Right lobe of liver (tissue), 6 donors: Measurements from ENCODE around the gene PCYOX1L. TPM values are rescaled to one million over a fixed set of nuclear protein-coding genes. Genes with fewer than 3 reads are reported as not detected.

ENCODE experiments used
- ATAC-seq, 4 donors: fragments of 200-7000 bp; cut with Tn5 transposase; one replicate each; pipeline ENCODE4 v1.9.1; 2020; ENCODE audit warnings: mild to moderate bottlenecking in 4 of 4, moderate library complexity in 4 of 4
- DNase-seq, 3 donors: peaks; one replicate each; pipeline ENCODE4 v3.0.0-alpha.2; 2020
- H3K27ac ChIP-seq, 3 donors: fragments of 200-600 bp; one replicate each; pipeline ENCODE4 v1.8.0; 2022
- H3K27me3 ChIP-seq, 2 donors: fragments of 200-600 bp; one replicate each; pipeline ENCODE4 v1.8.0; 2022
- H3K36me3 ChIP-seq, 4 donors: fragments of 200-600 bp; sonication (generic) in 1 of 4; one replicate each; pipeline versions ENCODE4 v1.5.1 to v1.8.0; 2017 to 2022; ENCODE audit warnings: control low read depth in 1 of 4
- H3K4me1 ChIP-seq, 4 donors: fragments of 200-600 bp; sonication (generic) in 1 of 4; one replicate each; pipeline versions ENCODE4 v1.5.1 to v1.8.0; 2017 to 2022; ENCODE audit warnings: control low read depth in 1 of 4
- H3K4me3 ChIP-seq, 3 donors: fragments of 200-600 bp; one replicate each; pipeline ENCODE4 v1.8.0; 2022
- H3K9me3 ChIP-seq, 4 donors: fragments of 200-600 bp; sonication (generic) in 1 of 4; one replicate each; pipeline versions ENCODE4 v1.5.1 to v1.8.0; 2017 to 2022; ENCODE audit warnings: control low read depth in 1 of 4
- CTCF ChIP-seq, 4 donors: fragments of 200-600 bp in 3 of 4; fragments of 450-650 bp in 1 of 4; IDR thresholded peaks; one replicate each; pipeline versions ENCODE4 v1.5.1 to v1.8.0; 2016 to 2022; ENCODE audit warnings: antibody characterized with exemption in 4 of 4, mild to moderate bottlenecking in 2 of 4
- POLR2A ChIP-seq: fragments of 450-650 bp; IDR thresholded peaks from one replicate; pipeline ENCODE4 v1.6.1; 2017; ENCODE audit warnings: antibody characterized with exemption, mild to moderate bottlenecking
- WGBS: methylation state at CpG from one replicate; pipeline ENCODE4 v1.1.6; 2018; ENCODE audit warnings: low coverage, low lambda C conversion rate; ENCODE audit not compliant: insufficient coverage; ENCODE audit errors: missing lambda C conversion rate; 5-methylcytosine and 5-hydroxymethylcytosine counted together
- intact Hi-C, 2 donors: fragments of 100-400 bp; cut with DNase I; formaldehyde crosslinking; loops; one replicate each; pipeline versions ENCODE4 v1.11.2 to v1.14.1; 2022
- total RNA-seq, 6 experiments: library from RNA; depleted of rRNA in 2 of 6; stranded (reverse); fragments of >200 nt in 2 of 6; fragmentation: NEBNext Ultra II Directional in 3 of 6; extraction: Animal tissue kit (Norgen Biotek cat#: 25700) in 3 of 6; gene quantifications; one replicate each; pipeline versions ENCODE4 v1.1.0 to v1.2.4, GENCODE V29; 2016 to 2023
- donor health status: DM: no; HTN: yes; CAD: no.
- donor health status: DM: no; HTN: no; CAD: no.
- donor health status: DM: no; HTN: no; CAD: no.
- donor health status: DM: no; HTN: yes; CAD: no.
- donor health status: DM: no; HTN: yes; CAD: no.

PCYOX1L gene
- total RNA-seq, 6 experiments from 2014 or later, result 0.29 to 1.2 (median 0.62) TPM

- ATAC-seq, result peak; percentile 99 to 100 (median 99)
- H3K4me3 ChIP-seq, result peak within 1 kb of the TSS; percentile 85 to 96 (median 86)
Measured at GRCh38 chr5:149345147-149345891, 12.5 kb upstream of the PCYOX1L start, which contains the start of gene GRPEL2. TSS of gene GRPEL2 (plus strand) at chr5:149345499. CDS start at chr5:149345540, 41 bp downstream.

GRCh38 chr5:149345892-149346222, 12.0 kb upstream of the PCYOX1L start:
- Histone ChIP-seq H3K36me3 (peaks cover 0 to 28% (median 13%) of the 10 kb centered on the region in 4 donors), H3K4me3 (peak overlapping the region; percentile 85 to 96 (median 86)), H3K27me3 (no peaks in the 10 kb centered on the region), H3K27ac (peak overlapping the region in 2 of 3 donors; percentile 17 to 18), H3K9me3 (no peaks in the 10 kb centered on the region), H3K4me1 (peaks cover 0 to 11% (median 3%) of the 10 kb centered on the region in 4 donors)
- WGBS, result 0% methylated on average over 10 of the region's 11 CpGs
- intact Hi-C loops, result no loop called here
- no peak for TF ChIP-seq CTCF (IDR thresholded peaks at IDR 0.05)
- no peak for TF ChIP-seq POLR2A
- DNase-seq, result no peak
- no peak for ATAC-seq

More at GRCh38 chr5:149345147-149345891, 12.5 kb upstream of the PCYOX1L start, which contains the start of gene GRPEL2:
- Histone ChIP-seq H3K9me3 (no peaks in the 10 kb centered on the region), H3K27me3 (no peaks in the 10 kb centered on the region), H3K36me3 (peaks cover 0 to 26% (median 10%) of the 10 kb centered on the region in 4 donors), H3K4me1 (peaks cover 0 to 11% (median 3%) of the 10 kb centered on the region in 4 donors), H3K27ac (peak within 1 kb of the TSS; percentile 17 to 22 (median 18))
- under 1% methylated on average over 25 of the region's 54 CpGs for WGBS
- TF ChIP-seq POLR2A (peak; percentile 63), CTCF (IDR thresholded peaks at IDR 0.05) (no peak)
- DNase-seq, result peak; percentile 95 to 97 (median 97)
- intact Hi-C loops, result no loop called here

- H3K4me3 ChIP-seq, result no peak overlapping the region
- peaks cover 0 to 47% (median 20%) of the 10 kb centered on the region in 4 donors for H3K36me3 ChIP-seq
- no peak for ATAC-seq
- no peak overlapping the region for H3K27ac ChIP-seq
- TF ChIP-seq CTCF (IDR thresholded peaks at IDR 0.05), result no peak
- no peak for TF ChIP-seq POLR2A
- DNase-seq, result no peak
- no peaks in the 10 kb centered on the region for H3K27me3 ChIP-seq
- peaks cover 0 to 11% (median 3%) of the 10 kb centered on the region in 4 donors for H3K4me1 ChIP-seq
- intact Hi-C loops, result no loop called here
- 63% methylated on average over 1 of the region's 1 CpG for WGBS
- H3K9me3 ChIP-seq, result no peaks in the 10 kb centered on the region
Measured at GRCh38 chr5:149348518-149348917, 9.3 kb upstream of the PCYOX1L start.

GRCh38 chr5:149349382-149349781, 8.5 kb upstream of the PCYOX1L start:
- intact Hi-C loops, result no loop called here
- H3K9me3 ChIP-seq, result no peaks in the 10 kb centered on the region
- H3K4me1 ChIP-seq, result peaks cover 0 to 10% (median 3%) of the 10 kb centered on the region in 4 donors
- ATAC-seq, result no peak
- H3K4me3 ChIP-seq, result no peak overlapping the region
- H3K36me3 ChIP-seq, result peaks cover 0 to 47% (median 22%) of the 10 kb centered on the region in 4 donors
- no peak for DNase-seq
- H3K27ac ChIP-seq, result no peak overlapping the region
- no peak for TF ChIP-seq POLR2A
- no peak for TF ChIP-seq CTCF (IDR thresholded peaks at IDR 0.05)
- 94% methylated on average over 4 of the region's 4 CpGs for WGBS
- H3K27me3 ChIP-seq, result no peaks in the 10 kb centered on the region
